Esophagus muscularis mucosa (tissue), 4 donors: ENCODE results near the gene NLK. TPM values are rescaled to one million over a fixed set of nuclear protein-coding genes. Genes with fewer than 3 reads are reported as not detected.

Source experiments
- DNase-seq: peaks from one replicate; pipeline ENCODE4 v3.0.0-alpha.2; 2017; ENCODE audit errors: extremely low spot score
- H3K27ac ChIP-seq, 4 donors: fragments of 200-600 bp; sonication (generic); replicated peaks in 1 of 4; 1 replicate in 3 of 4; 2 replicates in 1 of 4; pipeline ENCODE4 v1.5.1; 2016 to 2019; ENCODE audit warnings: mild to moderate bottlenecking in 1 of 4
- H3K27me3 ChIP-seq, 4 donors: fragments of 200-600 bp; sonication (generic); one replicate each; pipeline versions ENCODE4 v1.5.1 to v1.6.0; 2016 to 2019
- H3K36me3 ChIP-seq, 4 donors: fragments of 200-600 bp; sonication (generic); one replicate each; pipeline ENCODE4 v1.5.1; 2016 to 2019
- H3K4me1 ChIP-seq, 4 donors: fragments of 200-600 bp; sonication (generic); one replicate each; pipeline ENCODE4 v1.5.1; 2016 to 2019
- H3K4me3 ChIP-seq, 4 donors: fragments of 200-600 bp; sonication (generic); 1 replicate in 2 of 4; 2 replicates in 2 of 4; pipeline ENCODE4 v1.5.1; 2016 to 2019; ENCODE audit warnings: mild to moderate bottlenecking in 4 of 4, moderate library complexity in 1 of 4
- H3K9me3 ChIP-seq, 4 donors: fragments of 200-600 bp; sonication (generic); 1 replicate in 3 of 4; 2 replicates in 1 of 4; pipeline ENCODE4 v1.5.1; 2016 to 2019
- EP300 ChIP-seq: sonication (generic); formaldehyde crosslinking; IDR thresholded peaks from one replicate; pipeline ENCODE4 v1.6.1; 2017; ENCODE audit warnings: antibody characterized with exemption
- POLR2A ChIP-seq: fragments of 450-650 bp; IDR thresholded peaks from one replicate; pipeline ENCODE4 v1.6.1; 2017; ENCODE audit warnings: antibody characterized with exemption, moderate library complexity, mild to moderate bottlenecking, low read depth
- POLR2AphosphoS5 ChIP-seq, 2 donors: sonication (generic); formaldehyde crosslinking; IDR thresholded peaks; one replicate each; pipeline ENCODE4 v1.6.1; 2017; ENCODE audit warnings: antibody characterized with exemption in 2 of 2
- WGBS: methylation state at CpG from one replicate; pipeline ENCODE4 v1.1.5; 2018; 5-methylcytosine and 5-hydroxymethylcytosine counted together
- intact Hi-C: fragments of 100-400 bp; cut with DNase I; formaldehyde crosslinking; loops from one replicate; pipeline ENCODE4 v1.15.1; 2023
- total RNA-seq, 4 donors: library from RNA; depleted of rRNA; stranded (reverse); fragments of >200 nt; gene quantifications; one replicate each; pipeline versions ENCODE4 v1.1.0 to v1.2.1, GENCODE V29; 2016
- TF ChIP-seq, protein P1 (sequence below), 3 experiments: fragments of 200-600 bp in 2 of 3; fragments of 450-650 bp in 1 of 3; sonication (generic) in 2 of 3; IDR thresholded peaks; one replicate each; pipeline ENCODE4 v1.5.1; 2017 to 2019; ENCODE audit warnings: antibody characterized with exemption in 3 of 3, mild to moderate bottlenecking in 2 of 3, moderate library complexity in 1 of 3

NLK gene
- total RNA-seq, 4 donors from 2014 or later: 10.1 to 16.2 (median 12.6) TPM

DNA sequence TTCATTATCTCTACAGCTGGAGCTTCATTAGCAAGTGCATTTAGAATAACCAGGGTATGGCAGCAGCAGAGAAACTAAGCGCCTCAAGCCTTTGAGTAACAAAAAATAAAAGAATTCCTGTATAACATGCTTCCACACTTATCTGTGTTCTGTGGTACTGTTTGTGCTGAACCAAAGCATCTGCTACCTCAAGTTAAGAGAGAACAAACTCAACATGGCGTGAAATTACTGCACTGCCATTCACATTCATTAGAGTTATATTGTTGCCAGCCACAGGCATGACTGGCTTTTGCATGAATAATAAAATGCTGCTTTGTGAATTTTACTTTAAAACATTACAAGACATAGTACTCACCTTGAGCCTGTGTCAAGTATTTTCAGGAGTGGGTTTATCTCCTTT is 76.6 kb downstream of the NLK start:
- Histone ChIP-seq H3K36me3 (peaks cover 0 to 13% (median 6%) of the 10 kb centered on the region in 4 donors), H3K27me3 (no peaks in the 10 kb centered on the region), H3K9me3 (no peaks in the 10 kb centered on the region), H3K27ac (no peak overlapping the region), H3K4me1 (peaks cover 0 to 10% (median 5%) of the 10 kb centered on the region in 4 donors), H3K4me3 (no peak overlapping the region)
- DNase-seq: no peak
- intact Hi-C loops: no loop called here
- WGBS: 98% methylated on average over 2 of the region's 2 CpGs
- TF ChIP-seq, protein P1, sequence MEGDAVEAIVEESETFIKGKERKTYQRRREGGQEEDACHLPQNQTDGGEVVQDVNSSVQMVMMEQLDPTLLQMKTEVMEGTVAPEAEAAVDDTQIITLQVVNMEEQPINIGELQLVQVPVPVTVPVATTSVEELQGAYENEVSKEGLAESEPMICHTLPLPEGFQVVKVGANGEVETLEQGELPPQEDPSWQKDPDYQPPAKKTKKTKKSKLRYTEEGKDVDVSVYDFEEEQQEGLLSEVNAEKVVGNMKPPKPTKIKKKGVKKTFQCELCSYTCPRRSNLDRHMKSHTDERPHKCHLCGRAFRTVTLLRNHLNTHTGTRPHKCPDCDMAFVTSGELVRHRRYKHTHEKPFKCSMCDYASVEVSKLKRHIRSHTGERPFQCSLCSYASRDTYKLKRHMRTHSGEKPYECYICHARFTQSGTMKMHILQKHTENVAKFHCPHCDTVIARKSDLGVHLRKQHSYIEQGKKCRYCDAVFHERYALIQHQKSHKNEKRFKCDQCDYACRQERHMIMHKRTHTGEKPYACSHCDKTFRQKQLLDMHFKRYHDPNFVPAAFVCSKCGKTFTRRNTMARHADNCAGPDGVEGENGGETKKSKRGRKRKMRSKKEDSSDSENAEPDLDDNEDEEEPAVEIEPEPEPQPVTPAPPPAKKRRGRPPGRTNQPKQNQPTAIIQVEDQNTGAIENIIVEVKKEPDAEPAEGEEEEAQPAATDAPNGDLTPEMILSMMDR (IDR thresholded peaks at IDR 0.05): no peak
- no peak for TF ChIP-seq POLR2AphosphoS5 (IDR thresholded peaks at IDR 0.05)
- no peak for TF ChIP-seq EP300
- no peak for TF ChIP-seq POLR2A

DNA sequence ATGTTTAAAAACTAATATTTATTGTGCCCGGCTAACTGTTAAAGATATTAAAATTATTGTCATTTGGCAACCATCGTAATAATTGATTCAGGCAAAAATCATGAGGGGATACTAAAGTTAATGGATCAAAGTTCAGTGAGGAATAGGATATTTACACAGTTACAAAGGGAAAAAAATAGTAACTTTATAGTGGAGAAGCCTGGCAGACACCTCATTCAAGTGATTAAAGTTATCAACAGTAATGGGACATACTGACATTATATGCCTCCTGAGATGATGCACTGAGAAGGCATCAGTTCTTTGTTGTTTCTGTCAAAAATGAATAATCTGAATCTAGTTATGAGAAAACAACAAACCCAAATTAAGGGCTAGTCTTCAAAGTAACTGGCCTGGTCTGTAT is 77.1 kb downstream of the NLK start:
- H3K27ac ChIP-seq: no peak overlapping the region
- TF ChIP-seq EP300 (no peak), POLR2A (no peak), POLR2AphosphoS5 (IDR thresholded peaks at IDR 0.05) (no peak)
- TF ChIP-seq, protein P1 (IDR thresholded peaks at IDR 0.05): no peak
- H3K9me3 ChIP-seq: no peaks in the 10 kb centered on the region
- no peak for DNase-seq
- H3K4me3 ChIP-seq: no peak overlapping the region
- H3K36me3 ChIP-seq: peaks cover 0 to 18% (median 9%) of the 10 kb centered on the region in 4 donors
- intact Hi-C loops: no loop called here
- H3K27me3 ChIP-seq: no peaks in the 10 kb centered on the region
- peaks cover 0 to 10% (median 5%) of the 10 kb centered on the region in 4 donors for H3K4me1 ChIP-seq
- 98% methylated on average over 2 of the region's 2 CpGs for WGBS

DNA sequence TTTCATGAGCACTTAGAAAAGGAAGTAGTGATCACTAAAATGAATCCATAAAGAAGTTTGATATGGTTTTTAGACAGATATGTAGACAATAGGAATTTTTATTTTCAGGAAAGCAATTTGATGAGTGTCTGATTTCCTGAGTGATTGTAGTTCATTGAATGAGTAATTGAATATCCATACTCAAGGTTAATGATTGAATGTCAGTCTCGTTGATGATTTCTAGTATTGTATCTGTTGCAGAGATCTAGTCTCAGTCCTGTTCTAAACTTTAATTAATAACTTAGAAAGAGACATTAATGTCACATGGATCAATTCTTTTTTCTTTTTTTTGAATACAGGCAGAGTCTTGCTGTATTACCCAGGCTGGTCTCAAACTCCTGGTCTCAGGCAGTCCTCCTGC is 78.3 kb downstream of the NLK start:
- Histone ChIP-seq H3K4me1 (peaks cover 0 to 10% (median 5%) of the 10 kb centered on the region in 4 donors), H3K27me3 (no peaks in the 10 kb centered on the region), H3K4me3 (no peak overlapping the region), H3K27ac (no peak overlapping the region), H3K36me3 (peaks cover 0 to 25% (median 10%) of the 10 kb centered on the region in 4 donors), H3K9me3 (no peaks in the 10 kb centered on the region)
- intact Hi-C loops: no loop called here
- no peak for DNase-seq
- 97% methylated on average over 1 of the region's 1 CpG for WGBS
- TF ChIP-seq POLR2AphosphoS5 (IDR thresholded peaks at IDR 0.05) (no peak), EP300 (no peak)

DNA sequence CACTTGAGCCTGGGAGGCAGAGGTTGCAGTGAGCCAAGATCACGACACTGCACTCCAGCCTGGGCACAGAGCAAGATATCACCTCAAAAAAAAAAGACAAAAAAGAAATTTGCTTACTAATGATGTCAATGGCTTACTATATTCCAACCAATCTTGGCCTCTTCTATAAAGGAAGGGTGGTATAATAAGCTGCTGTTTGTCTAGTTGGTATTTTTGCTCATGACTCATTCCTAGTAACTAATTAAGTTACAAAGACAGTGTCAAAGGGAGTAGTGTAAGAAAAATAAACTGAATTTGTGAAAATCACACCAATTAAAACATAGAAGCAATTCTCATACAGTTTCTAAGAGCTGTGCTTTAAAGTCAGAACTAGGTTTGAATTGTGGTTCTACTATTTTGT is 82.5 kb downstream of the NLK start:
- TF ChIP-seq POLR2A (no peak), POLR2AphosphoS5 (IDR thresholded peaks at IDR 0.05) (no peak), EP300 (no peak)
- TF ChIP-seq, protein P1 (IDR thresholded peaks at IDR 0.05): no peak
- no peak for DNase-seq
- peaks cover 0 to 25% (median 10%) of the 10 kb centered on the region in 4 donors for H3K36me3 ChIP-seq
- no peak overlapping the region for H3K4me3 ChIP-seq
- no peaks in the 10 kb centered on the region for H3K9me3 ChIP-seq
- 100% methylated on average over 1 of the region's 1 CpG for WGBS
- H3K27me3 ChIP-seq: no peaks in the 10 kb centered on the region
- intact Hi-C loops: no loop called here
- H3K4me1 ChIP-seq: no peaks in the 10 kb centered on the region
- H3K27ac ChIP-seq: no peak overlapping the region

DNA sequence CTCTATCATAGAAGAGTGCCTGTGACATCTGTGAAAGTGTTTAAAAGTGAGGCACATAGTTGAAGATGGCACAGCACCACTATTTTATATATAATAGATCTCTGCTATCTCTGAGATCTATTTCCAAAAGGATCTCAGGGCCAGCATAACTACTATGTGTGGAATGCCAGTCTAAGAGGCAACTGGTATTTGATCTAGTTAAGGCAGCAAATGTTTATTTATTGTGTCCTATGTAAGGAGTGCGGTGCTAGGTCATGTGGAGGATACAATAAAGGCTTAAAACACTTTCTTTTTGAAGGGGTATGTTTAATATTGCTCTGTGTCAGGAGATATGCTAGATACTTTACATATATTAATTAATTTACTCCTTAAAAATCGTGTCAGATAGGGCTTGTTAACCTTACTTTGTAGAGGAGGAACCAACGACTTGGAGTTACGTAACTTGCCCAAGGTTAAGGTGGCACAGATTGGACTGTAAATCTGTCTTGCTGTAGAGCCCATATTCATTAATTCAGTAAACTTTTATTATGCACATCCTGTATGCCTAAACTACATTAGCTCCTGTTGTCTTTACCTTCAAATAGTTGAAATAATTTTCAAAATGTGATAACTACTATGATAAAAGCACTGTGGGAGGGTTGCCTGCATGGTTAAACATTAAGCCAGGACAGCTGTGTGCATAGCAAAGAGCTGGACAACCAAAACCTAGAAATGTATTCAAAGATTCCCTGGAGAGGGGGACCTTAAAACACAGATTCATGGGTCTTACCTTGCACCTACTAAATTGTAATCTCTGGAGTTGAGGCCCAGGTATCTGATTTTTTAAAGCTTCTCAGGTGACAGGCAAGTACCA is 83.3 kb downstream of the NLK start:
- Histone ChIP-seq H3K27ac (no peak overlapping the region), H3K36me3 (peaks cover 0 to 25% (median 10%) of the 10 kb centered on the region in 4 donors), H3K9me3 (no peaks in the 10 kb centered on the region), H3K4me3 (no peak overlapping the region), H3K27me3 (no peaks in the 10 kb centered on the region), H3K4me1 (no peaks in the 10 kb centered on the region)
- no peak for DNase-seq
- WGBS: 79% methylated on average over 4 of the region's 4 CpGs
- TF ChIP-seq EP300: no peak
- intact Hi-C loops: no loop called here
